T-helper 2 cell treated with Interferon-gamma antibody and Interleukin-4, amounts not matched to agents 5 μg/mL and 100 μg/mL, for 36 hours (primary cell): Measurements from ENCODE around the gene HOXC10.

ENCODE experiments used
- DNase-seq: peaks from one replicate; pipeline ENCODE4 v3.0.0; 2021; ENCODE audit warnings: low spot score
- H3K27ac Mint-ChIP-seq: one replicate; pipeline ENCODE4 v1.8.0; 2021; ENCODE audit warnings: mild to moderate bottlenecking, mixed read lengths
- H3K27me3 Mint-ChIP-seq: one replicate; pipeline ENCODE4 v1.8.0; 2021; ENCODE audit warnings: low read depth, mixed read lengths
- H3K36me3 Mint-ChIP-seq: one replicate; pipeline ENCODE4 v1.8.0; 2021; ENCODE audit warnings: low read depth, mixed read lengths
- H3K4me1 Mint-ChIP-seq: one replicate; pipeline ENCODE4 v1.8.0; 2021; ENCODE audit warnings: low read depth, mixed read lengths
- H3K4me3 Mint-ChIP-seq: one replicate; pipeline ENCODE4 v1.8.0; 2022; ENCODE audit warnings: mild to moderate bottlenecking, moderate library complexity, mixed read lengths
- H3K9me3 Mint-ChIP-seq: one replicate; pipeline ENCODE4 v1.8.0; 2021; ENCODE audit warnings: mixed read lengths

Gene HOXC10

DNA sequence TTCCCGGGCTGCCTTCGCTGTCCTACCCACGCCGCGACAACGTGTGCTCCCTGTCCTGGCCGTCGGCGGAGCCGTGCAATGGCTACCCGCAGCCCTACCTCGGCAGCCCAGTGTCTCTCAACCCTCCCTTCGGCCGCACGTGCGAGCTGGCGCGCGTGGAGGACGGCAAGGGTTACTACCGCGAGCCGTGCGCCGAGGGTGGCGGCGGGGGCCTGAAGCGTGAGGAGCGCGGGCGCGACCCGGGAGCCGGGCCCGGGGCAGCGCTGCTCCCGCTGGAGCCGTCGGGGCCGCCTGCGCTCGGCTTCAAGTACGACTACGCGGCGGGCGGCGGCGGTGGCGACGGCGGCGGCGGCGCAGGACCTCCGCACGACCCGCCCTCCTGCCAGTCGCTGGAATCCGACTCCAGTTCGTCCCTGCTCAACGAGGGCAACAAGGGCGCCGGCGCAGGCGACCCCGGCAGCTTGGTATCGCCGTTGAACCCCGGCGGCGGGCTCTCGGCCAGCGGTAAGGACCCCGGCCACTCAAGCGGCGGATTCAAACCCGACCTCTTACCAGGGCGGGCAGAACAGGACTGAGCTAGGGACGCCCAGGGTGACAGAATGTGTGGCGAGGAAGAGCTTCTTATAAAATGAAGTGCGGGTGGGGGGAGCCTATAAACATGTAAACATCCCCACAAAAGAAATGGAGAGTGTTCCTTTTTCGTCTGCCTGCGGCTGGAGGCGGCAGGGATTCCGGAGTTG lies 29.7 kb upstream of the HOXC10 start:
- H3K4me1 Mint-ChIP-seq: peaks cover 11% of the 10 kb centered on the region
- no peaks in the 10 kb centered on the region for H3K9me3 Mint-ChIP-seq
- H3K36me3 Mint-ChIP-seq: no peaks in the 10 kb centered on the region
- no peak for DNase-seq
- peak overlapping the region; percentile 68 for H3K27ac Mint-ChIP-seq
- peaks cover 94% of the 10 kb centered on the region for H3K27me3 Mint-ChIP-seq
- no peak overlapping the region for H3K4me3 Mint-ChIP-seq

DNA sequence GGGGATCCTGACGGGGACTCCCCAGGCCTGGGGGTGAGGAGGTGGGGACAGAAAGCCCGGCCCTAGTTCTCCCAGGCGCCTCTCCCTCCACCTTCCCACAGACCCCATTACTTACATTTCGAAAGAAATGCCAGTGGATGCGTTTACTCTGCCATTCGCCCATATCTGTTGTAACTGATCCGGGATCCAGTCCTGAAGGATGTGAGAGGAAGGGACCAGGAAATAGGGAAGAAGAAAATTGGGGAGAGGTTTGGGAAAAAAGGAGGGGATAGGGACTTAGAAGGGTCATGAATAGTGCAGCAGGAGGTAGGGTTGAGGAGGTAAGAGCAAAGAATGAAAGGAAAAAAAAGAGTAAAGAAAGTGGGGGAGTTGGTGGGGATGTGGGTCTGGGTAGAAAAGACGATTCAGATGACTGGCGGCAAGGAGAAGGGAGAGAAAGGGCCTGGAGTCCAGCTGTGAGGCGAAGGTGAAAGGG lies 29.1 kb upstream of the HOXC10 start:
- H3K4me1 Mint-ChIP-seq: peaks cover 11% of the 10 kb centered on the region
- DNase-seq: no peak
- H3K9me3 Mint-ChIP-seq: no peaks in the 10 kb centered on the region
- H3K36me3 Mint-ChIP-seq: no peaks in the 10 kb centered on the region
- H3K27ac Mint-ChIP-seq: peak overlapping the region; percentile 68
- H3K4me3 Mint-ChIP-seq: peak overlapping the region; percentile 18
- peaks cover 93% of the 10 kb centered on the region for H3K27me3 Mint-ChIP-seq

DNA sequence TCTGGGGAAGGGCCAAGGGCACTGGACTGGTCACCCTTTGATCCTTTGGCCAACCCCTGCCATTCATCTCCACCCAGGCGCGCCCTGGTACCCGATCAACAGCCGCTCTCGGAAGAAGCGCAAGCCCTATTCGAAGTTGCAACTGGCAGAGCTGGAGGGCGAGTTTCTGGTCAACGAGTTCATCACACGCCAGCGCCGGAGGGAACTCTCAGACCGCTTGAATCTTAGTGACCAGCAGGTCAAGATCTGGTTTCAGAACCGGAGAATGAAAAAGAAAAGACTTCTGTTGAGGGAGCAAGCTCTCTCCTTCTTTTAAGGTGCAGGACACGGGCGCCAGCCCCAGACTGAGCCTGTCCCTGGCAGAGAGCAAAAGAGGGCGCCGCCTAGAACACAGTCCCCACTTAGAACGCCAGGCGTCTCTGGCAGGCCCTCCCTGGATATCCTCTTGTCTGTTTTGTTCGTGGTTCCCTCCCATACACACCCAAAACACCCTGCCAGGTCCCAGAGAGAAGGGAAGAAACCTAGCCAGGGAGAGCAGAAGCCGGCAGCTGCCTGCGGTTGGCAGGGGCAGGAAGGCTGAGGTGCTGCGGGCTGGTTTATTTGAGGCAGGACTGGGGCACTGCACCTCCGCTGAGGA lies 28.6 kb upstream of the HOXC10 start:
- peak overlapping the region; percentile 68 for H3K27ac Mint-ChIP-seq
- no peaks in the 10 kb centered on the region for H3K9me3 Mint-ChIP-seq
- H3K27me3 Mint-ChIP-seq: peaks cover 89% of the 10 kb centered on the region
- peak overlapping the region; percentile 18 for H3K4me3 Mint-ChIP-seq
- no peak for DNase-seq
- H3K4me1 Mint-ChIP-seq: peaks cover 9% of the 10 kb centered on the region
- no peaks in the 10 kb centered on the region for H3K36me3 Mint-ChIP-seq

DNA sequence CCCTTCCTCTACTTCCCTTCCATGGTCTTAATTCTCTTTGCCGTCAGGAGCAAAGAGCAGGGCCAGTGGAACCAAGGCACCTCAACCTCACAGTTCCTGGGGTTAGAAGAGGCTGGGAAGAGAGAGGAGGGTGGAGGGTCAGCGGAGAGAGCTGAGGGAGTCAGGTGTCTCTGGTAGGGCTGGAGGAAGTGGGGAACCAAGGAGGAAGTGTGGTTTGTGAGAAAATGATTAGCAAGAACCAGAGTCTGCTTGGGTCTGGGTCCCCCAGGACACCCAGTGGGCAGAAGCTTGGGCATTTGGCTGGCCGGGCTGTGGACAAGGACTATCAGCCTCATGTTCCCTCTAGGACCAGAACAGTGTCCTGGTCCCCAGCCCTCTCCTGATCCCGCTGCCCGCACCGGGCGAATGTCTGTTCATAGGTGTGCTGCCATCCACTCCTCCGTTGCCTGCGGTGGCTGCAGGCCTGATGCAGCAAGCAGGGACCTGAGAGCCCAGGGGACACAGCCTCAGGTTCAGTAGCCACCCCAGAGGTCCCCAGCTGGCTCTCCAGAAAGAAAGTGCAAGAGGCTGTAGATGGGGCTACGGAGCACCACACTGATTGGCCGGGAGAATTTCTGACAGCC lies 27.9 kb upstream of the HOXC10 start:
- Mint-ChIP-seq H3K4me1 (peaks cover 9% of the 10 kb centered on the region), H3K4me3 (no peak overlapping the region), H3K9me3 (no peaks in the 10 kb centered on the region), H3K36me3 (no peaks in the 10 kb centered on the region), H3K27me3 (peaks cover 87% of the 10 kb centered on the region), H3K27ac (peak overlapping the region; percentile 26)
- no peak for DNase-seq

DNA sequence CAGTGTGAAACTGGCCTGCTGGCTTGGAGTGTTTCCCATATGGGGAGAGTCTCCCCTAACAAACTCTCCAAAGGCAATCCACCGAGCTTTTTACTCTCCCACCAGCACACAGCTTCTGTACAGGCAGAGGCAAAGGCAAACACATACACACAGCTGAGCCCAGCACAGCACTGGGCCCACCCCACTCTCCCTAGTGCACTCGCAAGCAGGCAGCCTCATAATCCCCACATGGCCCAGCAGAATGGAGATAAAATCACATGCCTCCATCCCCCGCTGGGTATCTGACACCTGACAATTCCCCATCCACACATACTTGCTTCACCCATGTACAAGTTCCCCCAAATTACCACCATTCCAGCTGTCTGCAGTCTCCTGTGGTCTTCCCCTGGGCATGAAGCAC lies 26.8 kb upstream of the HOXC10 start:
- no peaks in the 10 kb centered on the region for H3K9me3 Mint-ChIP-seq
- no peak overlapping the region for H3K4me3 Mint-ChIP-seq

DNA sequence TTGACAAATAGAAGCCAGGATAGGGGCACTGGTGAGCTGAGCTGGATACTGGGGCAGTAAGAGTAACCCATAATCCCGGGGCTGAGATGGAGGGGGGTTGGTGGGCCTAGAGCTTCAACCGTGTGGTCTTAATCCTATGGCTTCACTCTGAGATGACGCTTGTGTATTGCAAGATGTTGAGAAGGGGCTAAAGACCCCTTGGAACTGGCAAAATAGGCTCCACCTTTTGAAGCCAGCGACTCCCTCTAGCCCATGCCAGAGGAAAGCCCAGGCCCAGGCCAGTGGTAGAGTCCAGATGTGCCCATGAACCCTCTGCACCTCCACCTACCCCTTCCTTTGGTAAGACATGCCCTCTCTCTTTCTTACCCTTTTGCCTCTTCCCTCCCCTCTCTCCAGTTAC lies 25.6 kb upstream of the HOXC10 start:
- no peaks in the 10 kb centered on the region for H3K9me3 Mint-ChIP-seq
- H3K27me3 Mint-ChIP-seq: peaks cover 84% of the 10 kb centered on the region
- H3K36me3 Mint-ChIP-seq: no peaks in the 10 kb centered on the region
- no peak for DNase-seq
- no peak overlapping the region for H3K4me3 Mint-ChIP-seq
- H3K27ac Mint-ChIP-seq: no peak overlapping the region
- peaks cover 11% of the 10 kb centered on the region for H3K4me1 Mint-ChIP-seq

More for the DNA sequence above, 26.8 kb upstream of the HOXC10 start:
- Mint-ChIP-seq H3K4me1 (peaks cover 9% of the 10 kb centered on the region), H3K27ac (no peak overlapping the region), H3K27me3 (peaks cover 86% of the 10 kb centered on the region), H3K36me3 (no peaks in the 10 kb centered on the region)
- DNase-seq: no peak

DNA sequence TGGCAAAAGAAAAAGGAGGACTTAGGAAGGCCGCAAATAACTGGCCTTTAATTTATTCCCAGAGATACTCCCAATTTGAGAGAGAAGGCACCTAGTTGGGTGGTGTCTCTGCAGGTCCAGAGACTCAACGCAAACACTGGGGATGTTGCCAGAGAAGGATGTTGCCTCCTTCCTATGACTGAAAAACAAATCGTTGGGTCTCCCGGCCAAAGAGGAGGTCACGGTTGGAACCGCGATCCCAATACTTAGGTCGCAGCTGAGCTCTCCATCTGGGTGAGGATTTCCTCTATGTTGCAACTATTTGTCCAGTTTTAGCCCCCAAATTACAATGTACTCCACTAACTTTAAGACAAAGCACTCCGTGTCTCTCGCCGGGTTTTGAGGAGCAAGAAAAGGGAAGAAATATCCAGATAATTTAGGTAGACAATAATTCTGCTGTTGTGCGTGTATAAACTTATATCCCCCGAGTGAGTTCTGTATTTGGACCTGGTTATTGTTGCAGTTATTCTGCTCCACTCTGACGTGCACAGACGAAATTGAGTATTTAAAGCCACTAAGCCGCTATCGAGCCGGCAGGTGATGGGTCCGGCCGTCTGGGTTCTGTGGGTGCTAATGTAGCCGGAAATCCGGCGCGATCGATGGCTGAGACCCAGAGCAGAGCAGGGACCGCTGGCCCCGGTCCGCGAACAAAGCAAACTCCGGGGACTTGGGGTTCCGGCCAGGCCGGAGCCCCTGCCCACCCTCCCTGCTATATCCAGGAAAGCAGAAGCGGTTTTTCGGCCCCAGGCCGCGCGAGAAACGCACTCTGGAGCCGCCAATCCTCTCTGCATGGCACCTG lies 24.5 kb upstream of the HOXC10 start:
- peaks cover 87% of the 10 kb centered on the region for H3K27me3 Mint-ChIP-seq
- no peaks in the 10 kb centered on the region for H3K36me3 Mint-ChIP-seq
- peak overlapping the region; percentile 35 for H3K27ac Mint-ChIP-seq
- no peak for DNase-seq
- H3K9me3 Mint-ChIP-seq: no peaks in the 10 kb centered on the region
- peaks cover 11% of the 10 kb centered on the region for H3K4me1 Mint-ChIP-seq
- no peak overlapping the region for H3K4me3 Mint-ChIP-seq

DNA sequence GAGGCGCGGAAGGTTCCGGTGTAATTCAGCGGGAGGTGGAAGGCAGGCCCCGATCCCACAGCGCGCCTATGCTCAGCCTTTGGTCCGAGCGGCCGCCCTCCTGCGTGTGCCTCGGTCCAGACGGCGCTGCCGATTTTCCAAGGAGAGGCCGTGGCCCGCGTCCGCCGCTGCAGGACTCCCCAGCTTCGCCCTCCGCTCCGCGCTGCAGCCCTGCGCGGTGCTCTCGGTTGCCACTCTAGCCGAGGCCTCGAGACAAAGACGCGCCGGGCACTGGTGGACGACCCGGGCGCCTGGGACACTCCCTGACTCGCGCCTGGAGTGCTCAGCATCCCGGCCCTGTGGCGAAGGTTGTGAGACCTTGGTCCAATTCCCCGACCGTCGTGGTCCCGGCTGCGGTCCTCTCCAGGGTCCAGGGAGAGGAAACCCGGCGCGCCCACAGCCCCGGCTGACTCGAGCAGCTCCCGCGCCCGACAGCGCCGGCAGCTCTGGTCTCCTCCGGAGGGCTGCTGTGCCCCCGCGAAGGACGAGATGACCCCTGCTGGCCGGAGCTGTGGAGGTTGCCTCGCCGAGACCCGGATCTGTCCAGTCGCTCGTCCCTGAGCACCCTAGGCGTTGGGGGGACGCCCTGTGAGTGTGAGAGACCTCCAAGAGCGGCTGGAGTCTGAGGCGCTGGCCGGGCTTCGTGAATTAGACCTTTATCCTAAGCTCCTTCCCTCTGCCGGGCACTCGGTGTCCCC lies 23.8 kb upstream of the HOXC10 start:
- Mint-ChIP-seq H3K36me3 (no peaks in the 10 kb centered on the region), H3K4me1 (peaks cover 8% of the 10 kb centered on the region), H3K9me3 (no peaks in the 10 kb centered on the region), H3K4me3 (no peak overlapping the region), H3K27me3 (peaks cover 87% of the 10 kb centered on the region), H3K27ac (no peak overlapping the region)
- no peak for DNase-seq

DNA sequence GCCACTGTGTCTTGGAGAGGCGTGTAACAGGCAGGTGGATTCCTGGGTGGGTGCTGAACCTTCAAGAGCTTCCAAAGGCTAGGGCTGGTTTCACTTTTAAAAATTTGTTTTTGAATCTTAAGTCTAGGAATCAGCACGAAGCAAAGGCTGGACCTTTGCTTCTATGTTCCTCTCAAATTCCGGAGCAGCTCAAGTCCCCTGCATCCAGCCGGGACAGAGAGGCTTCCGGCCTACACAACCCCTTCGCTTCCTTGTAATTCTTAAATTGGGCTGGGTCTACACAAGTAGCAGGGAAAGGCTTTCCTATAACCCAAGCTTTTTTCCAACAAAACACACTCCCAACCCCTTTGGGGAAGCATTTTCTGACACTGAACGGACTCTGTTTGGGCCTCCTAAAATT lies 21.9 kb upstream of the HOXC10 start:
- Mint-ChIP-seq H3K27me3 (peaks cover 87% of the 10 kb centered on the region), H3K36me3 (no peaks in the 10 kb centered on the region), H3K9me3 (no peaks in the 10 kb centered on the region), H3K4me1 (peaks cover 10% of the 10 kb centered on the region), H3K4me3 (no peak overlapping the region), H3K27ac (no peak overlapping the region)
- DNase-seq: no peak

DNA sequence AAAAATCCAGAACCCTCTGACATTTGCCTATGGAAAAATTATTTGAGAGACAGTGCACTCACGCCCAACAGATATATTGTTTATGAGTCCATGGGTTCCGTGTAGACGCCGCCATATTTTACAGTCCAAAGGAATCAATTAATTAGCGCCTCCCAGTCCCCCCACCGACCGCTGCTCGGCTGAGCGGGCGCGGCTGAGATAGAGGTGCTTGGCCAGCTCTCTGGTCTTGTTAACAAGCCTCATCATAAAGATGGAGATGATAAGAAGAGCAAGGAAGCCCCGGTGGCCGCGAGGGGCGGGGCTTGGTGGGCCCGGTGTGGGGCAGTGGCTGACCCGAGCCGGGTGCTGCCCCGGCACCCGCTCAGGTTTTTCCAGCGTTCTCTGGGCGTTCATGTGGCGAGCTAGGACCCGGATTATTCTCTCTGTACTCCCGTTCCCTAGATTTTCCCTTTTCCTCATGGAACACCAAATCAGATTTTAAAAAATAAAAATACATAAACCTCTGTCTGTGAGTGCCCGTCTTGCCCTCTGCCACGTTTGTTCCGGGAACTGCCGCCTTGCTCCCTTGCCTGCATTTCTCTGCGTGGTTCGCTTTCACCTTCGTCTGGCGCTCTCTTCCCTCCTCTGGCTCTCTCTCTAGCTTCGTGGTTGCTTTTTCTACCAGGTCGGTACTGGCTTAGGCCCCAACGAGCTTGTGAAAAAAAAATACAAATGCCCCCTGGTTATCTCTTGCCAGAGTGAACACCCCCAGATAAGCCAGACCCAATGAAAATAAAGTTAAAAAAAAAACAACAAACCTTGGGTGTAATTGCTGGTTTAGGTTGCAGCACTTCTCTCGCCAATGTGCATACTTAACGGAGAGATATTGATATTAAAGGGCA lies 21.3 kb upstream of the HOXC10 start:
- Mint-ChIP-seq H3K4me1 (peaks cover 10% of the 10 kb centered on the region), H3K27ac (no peak overlapping the region), H3K4me3 (no peak overlapping the region), H3K27me3 (peaks cover 87% of the 10 kb centered on the region), H3K9me3 (no peaks in the 10 kb centered on the region), H3K36me3 (no peaks in the 10 kb centered on the region)
- no peak for DNase-seq

DNA sequence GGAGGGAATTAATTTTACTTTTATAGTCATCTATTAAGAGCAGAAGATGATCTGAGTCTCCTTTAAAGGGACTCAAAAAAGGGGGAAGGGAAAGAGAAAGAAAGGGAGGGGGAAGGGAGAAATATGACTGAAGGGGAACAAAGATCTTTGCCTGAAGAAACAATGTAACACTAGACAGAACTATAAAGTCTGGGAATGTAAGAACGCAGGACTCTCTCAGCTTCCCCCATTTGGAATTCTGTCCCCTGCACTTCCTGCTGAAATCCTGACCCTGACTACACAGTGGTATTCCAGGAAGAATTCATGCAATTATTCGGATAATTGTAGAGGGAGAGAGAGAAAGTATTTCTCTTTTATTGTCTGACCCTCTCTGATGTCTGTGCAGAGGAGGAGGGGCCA lies 20.6 kb upstream of the HOXC10 start:
- H3K27ac Mint-ChIP-seq: no peak overlapping the region
- H3K4me1 Mint-ChIP-seq: peaks cover 10% of the 10 kb centered on the region
- DNase-seq: no peak
- peaks cover 89% of the 10 kb centered on the region for H3K27me3 Mint-ChIP-seq
- H3K9me3 Mint-ChIP-seq: no peaks in the 10 kb centered on the region
- H3K4me3 Mint-ChIP-seq: no peak overlapping the region
- H3K36me3 Mint-ChIP-seq: no peaks in the 10 kb centered on the region

DNA sequence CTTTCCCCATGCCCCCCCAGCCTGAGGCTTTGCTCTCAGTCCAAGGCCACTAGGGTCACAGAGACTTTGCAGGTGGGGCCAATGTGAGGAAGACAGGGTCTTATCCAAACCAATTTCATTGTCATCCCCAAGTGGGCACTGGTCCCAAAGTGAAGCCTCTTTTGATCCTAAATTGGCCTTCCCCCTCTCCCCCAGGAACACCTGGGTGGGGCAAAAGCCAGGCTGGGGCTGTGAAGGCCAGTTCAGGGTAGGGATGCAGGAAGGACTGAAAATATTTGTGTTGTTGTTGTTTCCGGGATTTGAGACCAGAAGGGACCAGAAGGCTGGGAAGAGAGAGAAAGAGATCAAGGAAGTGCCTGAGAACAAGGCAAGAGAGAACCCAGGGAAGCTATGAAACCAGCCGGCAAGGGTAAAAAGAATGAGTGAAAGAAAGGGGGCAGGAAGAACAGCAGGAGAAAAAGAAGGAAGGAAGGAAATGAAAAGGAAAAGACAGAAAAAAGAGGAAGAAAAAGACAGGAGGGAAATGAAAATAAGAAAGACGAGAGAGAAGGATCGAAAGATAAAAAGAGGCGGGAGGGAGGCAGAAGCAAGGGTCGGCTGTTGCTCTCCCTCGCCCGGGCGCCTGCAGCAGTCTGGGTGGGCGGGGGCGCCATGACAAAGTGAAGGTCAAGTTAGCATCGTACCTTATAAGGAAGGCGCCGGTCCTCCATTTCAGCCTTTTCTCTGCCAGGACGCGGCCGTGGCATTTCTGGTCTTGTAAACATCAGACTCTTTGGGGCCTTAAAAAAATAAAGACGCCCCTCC lies 19.5 kb upstream of the HOXC10 start:
- H3K27me3 Mint-ChIP-seq: peaks cover 89% of the 10 kb centered on the region
- no peak overlapping the region for H3K4me3 Mint-ChIP-seq
- H3K4me1 Mint-ChIP-seq: peaks cover 10% of the 10 kb centered on the region
- peak overlapping the region; percentile 82 for H3K27ac Mint-ChIP-seq
- no peak for DNase-seq
- H3K9me3 Mint-ChIP-seq: no peaks in the 10 kb centered on the region
- H3K36me3 Mint-ChIP-seq: no peaks in the 10 kb centered on the region
